HUDEP-2 (cell line): ENCODE measurements around the gene RARB.

Experiments
- DNase-seq, 76 experiments: peaks; one replicate each; lab custom pipeline; 2025; ENCODE audit not compliant: unreplicated experiment in 76 of 76; lab: John Stamatoyannopoulos, UW

Gene RARB

DNA sequence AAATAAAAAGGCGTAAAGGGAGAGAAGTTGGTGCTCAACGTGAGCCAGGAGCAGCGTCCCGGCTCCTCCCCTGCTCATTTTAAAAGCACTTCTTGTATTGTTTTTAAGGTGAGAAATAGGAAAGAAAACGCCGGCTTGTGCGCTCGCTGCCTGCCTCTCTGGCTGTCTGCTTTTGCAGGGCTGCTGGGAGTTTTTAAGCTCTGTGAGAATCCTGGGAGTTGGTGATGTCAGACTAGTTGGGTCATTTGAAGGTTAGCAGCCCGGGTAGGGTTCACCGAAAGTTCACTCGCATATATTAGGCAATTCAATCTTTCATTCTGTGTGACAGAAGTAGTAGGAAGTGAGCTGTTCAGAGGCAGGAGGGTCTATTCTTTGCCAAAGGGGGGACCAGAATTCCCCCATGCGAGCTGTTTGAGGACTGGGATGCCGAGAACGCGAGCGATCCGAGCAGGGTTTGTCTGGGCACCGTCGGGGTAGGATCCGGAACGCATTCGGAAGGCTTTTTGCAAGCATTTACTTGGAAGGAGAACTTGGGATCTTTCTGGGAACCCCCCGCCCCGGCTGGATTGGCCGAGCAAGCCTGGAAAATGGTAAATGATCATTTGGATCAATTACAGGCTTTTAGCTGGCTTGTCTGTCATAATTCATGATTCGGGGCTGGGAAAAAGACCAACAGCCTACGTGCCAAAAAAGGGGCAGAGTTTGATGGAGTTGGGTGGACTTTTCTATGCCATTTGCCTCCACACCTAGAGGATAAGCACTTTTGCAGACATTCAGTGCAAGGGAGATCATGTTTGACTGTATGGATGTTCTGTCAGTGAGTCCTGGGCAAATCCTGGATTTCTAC, at the start of gene RARB:
Gene RARB, plus strand, starts transcription at position 322 of the 847 bp plus-strand sequence. Its CDS starts 469 bp downstream, at position 791.
- no peak for DNase-seq

DNA sequence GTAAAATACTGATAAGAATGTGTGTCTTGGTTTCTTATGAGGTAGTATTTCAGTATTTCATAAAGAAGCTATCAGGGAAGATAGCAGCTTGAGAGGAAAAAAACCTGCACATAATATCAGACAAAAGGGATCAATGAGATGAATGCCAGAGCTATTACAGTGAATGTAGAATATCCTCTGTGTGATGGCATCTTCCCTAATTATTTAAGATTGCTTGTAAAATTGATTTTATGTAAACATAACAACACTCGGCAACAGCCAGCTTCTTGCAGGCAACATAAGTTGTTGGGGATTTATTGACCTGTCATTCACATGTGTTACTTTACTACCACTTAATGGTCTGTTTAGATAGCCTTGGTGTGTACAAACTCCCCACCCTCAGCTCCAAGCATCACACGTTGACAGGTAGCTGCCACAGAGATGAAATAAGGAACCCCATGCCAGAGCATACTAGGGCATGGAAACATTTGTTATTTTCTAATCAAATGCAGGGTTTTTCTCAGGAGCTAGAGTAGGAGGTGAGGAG, 49.2 kb upstream of the RARB start:
- no peak for DNase-seq

DNA sequence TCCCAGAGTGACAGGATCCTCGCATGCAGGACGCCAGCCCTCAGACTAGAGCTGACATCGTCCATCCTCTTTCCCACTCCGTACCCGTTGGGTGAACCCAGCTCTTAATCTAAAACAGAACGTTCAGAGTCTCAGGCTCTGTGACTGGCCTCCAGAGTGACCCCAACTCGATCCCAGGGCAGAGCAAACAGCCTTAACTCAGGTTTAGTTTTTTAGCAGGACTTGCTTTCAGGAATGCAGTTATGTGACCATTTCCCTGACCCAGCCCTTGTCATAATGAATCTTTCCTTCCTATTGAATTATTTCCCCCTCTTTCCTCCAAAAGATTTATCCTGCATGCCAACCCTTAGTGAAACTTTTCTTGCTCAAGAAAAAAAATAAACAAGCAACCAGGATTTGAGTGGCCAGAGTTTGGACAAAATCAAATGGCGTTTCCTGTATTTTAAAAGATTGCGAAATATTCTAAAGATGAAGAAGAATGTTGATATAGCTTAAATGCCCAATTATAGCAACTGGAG, 47.8 kb upstream of the RARB start:
- no peak for DNase-seq

DNA sequence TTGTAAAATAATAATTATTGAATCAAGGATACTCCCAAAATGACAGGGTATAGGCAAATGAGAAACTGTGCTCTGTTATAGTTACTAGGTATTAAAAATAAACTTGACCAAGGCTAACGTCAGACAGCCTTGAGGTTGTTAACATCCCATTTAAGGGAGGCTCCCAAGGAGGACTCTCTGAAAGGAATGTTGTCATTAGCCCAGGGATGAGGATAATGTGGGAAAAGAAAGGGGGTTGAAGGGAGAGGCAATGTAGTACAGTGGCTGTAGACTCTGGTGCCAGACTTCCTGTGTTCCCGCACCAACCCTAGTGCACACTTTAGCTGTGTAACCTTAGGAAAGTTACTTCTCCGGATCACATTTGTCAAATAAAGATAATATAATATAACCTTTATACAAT, 47.0 kb upstream of the RARB start:
- DNase-seq: no peak

DNA sequence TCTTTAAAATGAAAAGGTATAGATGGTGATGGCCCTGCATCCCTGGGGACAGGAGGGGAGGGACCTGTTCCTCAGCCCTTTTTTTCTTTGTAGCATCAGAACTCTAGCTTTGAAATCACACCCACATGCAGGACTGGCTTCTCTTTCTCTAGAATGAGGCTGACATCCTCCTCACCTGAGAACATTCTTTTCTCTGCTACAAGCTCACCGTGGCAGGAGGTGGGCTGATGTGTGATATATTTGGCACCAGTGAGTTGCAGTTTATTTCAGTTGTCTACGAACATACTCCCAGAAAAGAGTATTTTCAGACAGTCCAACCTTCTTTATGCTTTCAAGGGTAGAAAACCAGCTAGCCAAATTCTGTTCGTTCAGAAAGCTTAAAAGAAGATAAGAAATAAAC, 43.6 kb upstream of the RARB start:
- no peak for DNase-seq

DNA sequence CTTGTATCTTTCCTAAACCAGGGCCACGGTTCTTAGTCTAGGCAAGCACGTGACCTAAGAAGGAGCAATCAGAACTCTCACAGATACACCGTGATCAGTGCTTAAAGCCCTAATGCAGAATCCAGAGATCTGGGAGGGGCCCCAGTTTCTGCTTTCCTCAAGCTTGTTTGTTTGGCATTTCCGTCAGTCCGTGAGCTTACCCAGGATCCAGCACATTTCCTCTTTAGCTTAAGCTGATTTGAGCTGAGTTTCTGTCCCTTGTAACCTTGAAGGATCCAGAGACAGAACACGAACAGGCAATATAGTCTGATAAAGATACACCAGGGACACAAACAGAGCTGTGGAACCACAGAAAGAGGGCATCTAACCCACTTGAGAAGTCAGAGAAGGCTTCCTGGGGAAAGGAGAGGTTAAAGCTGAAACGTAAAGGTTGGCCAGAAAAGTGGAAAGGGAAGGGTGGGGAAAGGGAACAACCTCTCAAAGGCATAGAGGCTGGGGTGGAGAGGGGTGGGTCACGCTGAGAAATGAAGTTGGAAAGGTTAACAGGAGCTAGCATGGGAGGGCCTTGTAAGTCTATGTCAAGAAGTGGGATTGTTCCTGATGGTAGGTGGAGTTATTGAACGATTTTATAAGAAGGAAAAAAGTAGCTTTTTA, 42.1 kb upstream of the RARB start:
- DNase-seq: no peak

DNA sequence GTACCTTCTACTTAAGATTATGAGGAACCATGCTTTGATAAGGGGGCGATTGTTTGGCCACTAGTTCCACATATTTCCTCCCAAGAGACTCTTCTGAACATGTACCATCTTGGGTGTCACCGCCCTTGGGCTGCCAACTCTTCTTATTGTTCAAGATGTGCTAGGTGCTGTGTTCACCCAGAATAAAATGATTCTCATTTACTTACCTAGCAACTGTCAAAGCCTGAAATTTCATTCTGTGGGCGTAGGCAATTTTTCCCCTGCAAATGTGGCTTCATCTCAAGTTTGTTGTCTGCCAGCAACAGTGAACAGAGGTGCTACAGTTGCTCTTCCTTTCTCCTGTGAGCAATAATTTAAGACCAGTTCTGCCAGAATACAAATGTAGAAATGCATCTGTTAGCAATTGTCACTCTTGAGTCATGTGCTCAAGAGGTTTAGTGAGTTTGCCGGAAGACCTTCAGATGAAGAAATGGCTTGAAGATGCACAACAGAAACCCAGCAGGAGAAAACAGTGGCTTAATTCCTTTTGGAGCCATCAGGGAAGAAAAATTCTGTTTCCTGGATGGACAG, 41.3 kb upstream of the RARB start:
- no peak for DNase-seq

DNA sequence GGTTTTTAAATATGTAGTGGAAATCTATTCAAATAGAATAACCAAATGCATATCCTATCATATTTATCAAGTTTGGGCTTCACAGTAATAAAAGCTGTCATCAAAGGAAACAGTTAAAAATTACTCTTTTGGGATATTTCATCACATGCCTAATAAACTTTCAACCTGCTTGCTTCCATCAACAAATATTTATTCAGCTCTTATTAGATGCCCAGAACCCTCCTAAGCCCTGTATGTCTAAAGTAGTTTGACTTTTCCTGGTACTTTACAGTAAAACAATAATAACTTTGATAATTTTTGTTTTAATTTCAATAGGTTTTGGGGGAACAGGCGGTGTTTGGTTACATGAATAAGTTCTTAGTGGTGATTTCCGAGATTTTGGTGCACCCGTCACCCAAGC, 37.5 kb upstream of the RARB start:
- DNase-seq: no peak

DNA sequence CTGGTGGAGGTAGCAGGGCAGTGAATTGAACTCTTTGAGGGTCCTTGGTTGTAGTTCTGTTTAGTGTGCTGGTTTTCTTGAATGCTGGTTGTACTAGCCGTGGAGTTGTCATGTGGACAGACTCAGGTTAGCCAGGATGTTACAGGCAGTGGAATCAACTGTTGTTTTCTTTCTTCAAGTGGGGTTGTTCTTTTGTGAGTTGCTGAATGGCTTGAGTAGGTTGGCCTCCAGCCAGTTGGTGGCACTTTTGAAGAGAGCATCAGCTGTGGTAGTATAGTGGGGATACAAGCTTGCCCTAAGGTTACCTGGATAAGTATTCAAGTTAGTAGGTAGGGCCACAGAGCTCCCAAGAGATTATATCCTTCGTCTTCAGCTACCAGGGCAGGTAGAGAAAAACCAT, 31.8 kb upstream of the RARB start:
- DNase-seq: no peak

DNA sequence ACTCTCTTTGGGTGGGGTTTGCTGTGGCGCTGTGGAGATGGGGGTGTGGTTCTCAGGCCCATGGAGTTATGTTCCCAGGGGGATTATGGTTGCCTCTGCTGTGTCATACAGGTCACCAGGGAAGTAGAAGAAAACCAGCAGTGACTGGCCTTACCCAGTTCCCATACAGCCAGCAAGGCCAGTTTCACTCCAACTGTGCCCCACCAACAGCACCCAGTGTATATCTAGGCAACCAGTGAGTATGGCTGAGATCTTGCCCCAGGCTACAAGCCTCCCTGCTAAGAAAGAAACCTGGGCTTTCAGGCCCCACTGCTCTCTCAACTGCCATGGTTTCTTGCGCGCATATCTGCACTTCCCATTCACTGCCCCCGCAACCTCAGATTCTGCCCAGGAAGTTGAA, 31.4 kb upstream of the RARB start:
- DNase-seq: no peak

DNA sequence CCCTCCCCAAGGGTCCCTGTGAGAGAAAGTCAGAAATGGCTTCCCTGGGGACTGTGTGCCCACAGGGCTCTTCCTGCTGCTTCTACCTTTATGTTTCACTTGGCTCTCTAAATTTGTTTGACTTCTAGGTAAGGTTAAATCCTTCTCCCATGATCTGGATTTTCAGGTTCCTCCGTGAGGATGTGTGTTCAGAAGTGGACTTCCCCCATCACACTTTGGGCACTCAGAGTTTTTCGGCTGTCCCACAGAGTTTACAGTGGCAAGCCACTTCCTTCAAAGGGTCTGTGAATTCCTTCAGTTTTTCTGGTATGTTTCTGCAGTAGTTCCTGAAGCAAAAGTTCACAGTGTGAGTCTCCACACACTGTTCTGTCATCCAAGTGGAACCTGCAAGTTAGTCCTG, 30.9 kb upstream of the RARB start:
- DNase-seq: no peak

DNA sequence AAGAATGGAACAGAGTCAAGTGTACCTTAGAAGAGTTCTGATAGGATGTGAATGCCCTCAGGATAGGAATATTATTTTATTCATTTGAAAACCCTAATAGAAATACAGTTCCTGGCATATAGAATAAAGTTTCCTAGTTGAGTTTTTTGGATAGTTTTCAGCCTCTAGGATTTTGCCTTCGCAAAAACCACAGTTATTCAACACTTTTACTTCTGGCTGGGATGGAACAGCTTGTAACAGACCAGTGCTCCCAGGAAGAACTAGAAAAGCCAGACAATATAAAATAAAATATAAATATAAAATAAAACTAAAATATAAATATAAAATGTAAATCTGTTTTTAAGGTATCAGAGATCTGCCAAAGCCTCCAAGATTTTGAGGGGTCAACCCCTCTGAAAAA, 27.5 kb upstream of the RARB start:
- DNase-seq: no peak

DNA sequence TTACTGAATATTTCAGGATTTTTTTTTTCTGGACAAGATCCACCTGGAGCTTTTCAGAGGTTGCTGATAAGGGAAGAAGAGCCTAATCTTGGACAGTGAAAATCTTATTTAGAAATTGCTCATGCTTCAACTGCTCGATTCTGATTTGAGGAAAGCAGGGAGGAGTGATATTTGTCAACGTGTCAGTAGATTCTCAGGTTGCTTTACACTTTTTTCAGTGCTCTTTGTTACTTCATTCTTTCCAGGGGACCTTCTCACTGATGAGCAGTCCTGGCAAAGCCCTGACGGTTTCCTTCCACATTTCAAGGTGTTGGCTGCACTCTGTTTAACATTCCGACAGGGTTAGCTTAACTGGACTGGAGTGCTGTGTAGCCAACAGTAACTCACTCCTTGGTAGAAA, 24.1 kb upstream of the RARB start:
- DNase-seq: no peak

DNA sequence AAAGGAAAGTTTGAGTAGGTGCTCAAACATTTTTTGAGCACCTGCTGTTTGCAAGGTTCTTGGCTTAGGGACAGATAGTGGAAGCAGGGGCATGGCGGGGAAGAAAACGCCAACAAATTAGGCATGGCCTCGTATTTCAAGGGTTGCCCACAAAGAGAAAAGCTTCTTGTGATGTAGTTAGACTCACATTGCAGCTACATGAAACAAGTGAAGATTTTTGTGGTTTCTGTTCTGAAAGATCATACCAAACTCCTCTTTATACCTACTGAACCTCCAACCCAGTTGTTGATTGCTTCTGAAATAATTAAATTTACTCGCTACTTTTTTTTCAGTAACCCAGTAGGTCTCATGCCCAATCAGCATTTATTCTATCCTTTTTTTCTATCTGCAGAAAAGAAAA, 23.5 kb upstream of the RARB start:
- no peak for DNase-seq

DNA sequence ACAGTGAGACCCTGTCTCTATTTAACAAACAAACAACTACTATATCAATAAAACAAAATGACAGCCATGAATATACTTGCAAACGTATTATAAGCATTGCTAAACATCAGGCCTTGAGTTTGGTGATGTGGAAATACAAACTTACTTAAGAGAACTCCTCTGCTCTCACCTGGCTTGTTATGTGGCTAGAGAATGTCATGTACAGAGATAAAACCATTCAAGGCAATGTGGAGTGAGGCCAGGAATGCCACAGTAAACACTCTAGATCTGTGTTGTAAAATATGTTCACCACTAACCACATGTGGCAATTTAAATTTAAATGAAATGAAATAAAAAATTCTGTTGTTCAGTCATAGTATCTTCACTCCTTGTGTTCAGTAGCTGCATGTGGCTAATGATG, 22.7 kb upstream of the RARB start:
- DNase-seq: no peak

DNA sequence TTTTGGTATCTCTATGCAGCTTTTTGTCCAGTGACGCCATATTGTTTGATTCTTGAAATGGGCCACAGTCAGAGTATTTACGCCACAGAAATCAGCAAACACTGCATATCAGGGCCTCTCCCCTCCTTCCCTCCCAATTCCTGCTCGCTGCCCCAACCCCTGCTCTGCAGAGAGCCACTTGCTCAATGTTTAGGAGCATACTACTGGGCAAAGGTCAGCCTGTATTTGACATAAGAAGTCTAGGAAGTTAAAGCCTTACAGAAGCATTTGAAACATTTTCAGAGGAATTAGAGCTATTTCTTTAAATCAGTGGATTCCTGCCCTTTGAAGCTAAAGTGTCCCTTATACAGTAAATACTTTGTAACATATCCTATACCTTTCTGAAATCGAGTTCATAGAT, 17.4 kb upstream of the RARB start:
- no peak for DNase-seq

DNA sequence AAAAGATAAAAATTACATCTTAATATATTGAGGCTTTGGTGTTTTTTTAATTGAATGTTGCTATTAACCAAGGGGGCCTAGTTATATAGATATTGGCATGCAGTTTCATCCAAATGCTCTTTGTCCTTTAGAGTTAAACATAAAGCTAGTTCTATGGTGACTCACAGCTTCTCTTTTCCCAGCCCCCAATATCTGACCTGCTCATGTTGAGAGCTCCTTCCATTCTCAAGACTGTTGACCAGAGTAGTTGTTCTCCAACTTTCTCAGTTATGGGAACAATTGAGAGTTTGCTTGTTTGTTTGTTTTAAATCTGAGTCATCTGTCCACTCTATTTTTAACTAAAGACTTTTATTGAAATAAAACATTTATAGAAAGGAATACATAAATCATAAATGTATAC, 15.8 kb upstream of the RARB start:
- no peak for DNase-seq

DNA sequence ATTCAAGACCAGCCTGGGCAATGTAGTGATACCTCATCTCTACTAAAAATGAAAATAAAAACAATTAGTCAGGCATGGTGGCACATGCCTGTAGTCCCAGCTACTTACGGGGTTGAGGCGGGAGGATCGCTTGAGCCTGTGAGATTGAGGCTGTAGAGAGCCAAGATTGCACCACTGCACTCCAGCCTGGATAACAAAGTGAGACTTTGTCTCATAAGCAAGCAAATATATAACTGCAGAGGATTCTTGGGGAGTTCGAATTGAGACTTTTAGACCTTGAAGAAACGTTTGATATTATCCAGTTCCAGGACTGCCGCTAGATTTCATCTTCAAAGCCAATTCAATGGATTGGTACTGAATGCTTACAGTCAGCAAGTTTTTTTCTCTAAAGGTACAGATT, 11.9 kb upstream of the RARB start:
- DNase-seq: no peak

DNA sequence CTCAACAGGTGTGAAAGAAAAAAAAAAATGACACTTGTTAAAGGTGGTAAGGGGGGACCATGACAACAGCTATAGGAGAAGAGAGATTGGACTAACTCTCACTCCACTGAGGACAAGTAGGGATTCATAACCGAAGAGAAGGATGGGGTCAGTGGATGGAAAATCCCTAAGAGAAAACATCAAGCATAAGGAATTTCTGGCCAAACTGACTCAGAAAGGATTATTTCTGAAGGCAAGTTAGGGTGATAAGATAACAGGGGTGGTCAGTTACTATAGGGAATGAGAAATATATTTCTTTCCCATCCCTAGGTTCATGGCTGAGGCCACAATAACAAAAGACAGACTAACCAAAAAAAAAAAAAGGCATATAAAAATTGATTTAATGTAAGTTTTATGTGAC, 9.5 kb upstream of the RARB start:
- DNase-seq: no peak

DNA sequence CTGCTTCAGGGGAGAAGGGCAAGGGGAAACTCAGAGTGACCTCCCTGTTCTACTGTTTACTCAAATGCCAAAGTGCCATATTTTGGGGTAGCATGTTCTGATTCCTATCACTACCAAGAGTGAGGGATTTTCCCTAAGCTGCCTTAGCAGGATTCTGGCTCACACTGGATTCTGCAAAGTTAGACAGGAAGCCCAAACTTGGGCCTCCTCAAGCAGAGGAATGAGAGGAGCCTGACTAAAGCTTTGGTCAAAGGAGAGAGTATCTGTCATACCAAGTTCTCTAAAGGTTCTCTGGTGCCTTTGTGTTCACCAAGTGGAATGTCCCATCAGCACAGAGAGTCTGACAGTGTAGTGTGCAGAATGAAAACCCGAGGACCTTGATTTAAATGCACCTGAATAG, 8.8 kb upstream of the RARB start:
- DNase-seq: no peak

DNA sequence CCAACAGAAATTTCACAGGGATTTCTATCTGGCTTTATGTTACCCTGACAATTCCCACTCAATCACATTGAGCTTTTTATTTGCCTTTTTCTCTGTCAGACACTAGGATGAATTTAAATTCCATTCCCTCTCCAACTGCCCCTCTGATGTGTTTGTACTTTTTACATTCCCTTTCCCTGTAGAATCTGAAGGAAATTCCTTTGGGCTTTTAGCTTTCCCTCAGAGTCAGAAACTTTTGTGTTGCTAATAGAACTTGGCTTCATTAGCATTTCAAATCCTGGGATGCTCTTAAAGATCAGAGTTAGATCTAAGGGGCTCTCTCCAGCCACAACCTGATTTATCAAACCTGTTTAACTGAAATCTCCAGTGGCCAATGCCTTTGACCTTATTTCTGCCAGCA, 7.9 kb upstream of the RARB start:
- DNase-seq: no peak

DNA sequence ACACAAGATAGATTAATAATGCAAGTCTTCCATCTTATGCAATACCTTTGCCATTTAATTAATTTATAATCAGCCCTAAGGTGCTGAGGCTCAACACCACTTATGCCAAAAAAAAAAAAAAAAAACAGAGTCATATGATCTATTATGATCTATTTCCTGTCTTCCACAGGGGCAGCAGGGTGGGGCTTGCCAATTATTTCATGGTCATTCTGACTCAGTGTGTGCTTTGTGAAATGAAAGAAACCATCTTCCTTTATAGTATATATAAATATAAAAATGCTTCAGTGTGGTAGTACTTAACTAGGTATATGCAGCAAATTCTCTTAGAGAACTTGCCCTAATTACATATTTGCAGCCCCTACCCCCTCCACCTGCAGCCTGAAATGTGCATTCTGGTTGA, 7.2 kb upstream of the RARB start:
- no peak for DNase-seq
